Breast epithelium (tissue), 4 donors: ENCODE measurements around the gene CCDC38. TPM values are rescaled to one million over a fixed set of nuclear protein-coding genes. Genes with fewer than 3 reads are reported as not detected.

Experiments
- DNase-seq, 2 donors: peaks; one replicate each; pipeline ENCODE4 v3.0.0-alpha.2; 2019; ENCODE audit warnings: low spot score in 2 of 2
- H3K27ac ChIP-seq, 2 donors: fragments of 200-600 bp; sonication (generic) in 1 of 2; one replicate each; pipeline ENCODE4 v1.5.1; 2016 to 2019; ENCODE audit warnings: mild to moderate bottlenecking in 1 of 2
- H3K27me3 ChIP-seq, 2 donors: fragments of 200-600 bp; sonication (generic) in 1 of 2; one replicate each; pipeline versions ENCODE4 v1.5.1 to v1.6.0; 2017 to 2019; ENCODE audit warnings: control low read depth in 1 of 2, mild to moderate bottlenecking in 1 of 2
- H3K36me3 ChIP-seq: fragments of 200-600 bp; one replicate; pipeline ENCODE4 v1.5.1; 2019
- H3K4me1 ChIP-seq, 2 donors: fragments of 200-600 bp; sonication (generic); one replicate each; pipeline ENCODE4 v1.5.1; 2016 to 2019; ENCODE audit warnings: control low read depth in 1 of 2
- H3K4me3 ChIP-seq, 3 donors: fragments of 200-600 bp; sonication (generic); 1 replicate in 2 of 3; 2 replicates in 1 of 3; pipeline ENCODE4 v1.5.1; 2016 to 2019; ENCODE audit warnings: mild to moderate bottlenecking in 3 of 3, moderate library complexity in 2 of 3
- H3K9me3 ChIP-seq, 2 donors: fragments of 200-600 bp; sonication (generic) in 1 of 2; one replicate each; pipeline ENCODE4 v1.5.1; 2016 to 2019; ENCODE audit warnings: control low read depth in 1 of 2
- POLR2A ChIP-seq: fragments of 450-650 bp; IDR thresholded peaks from one replicate; pipeline ENCODE4 v1.6.1; 2016; ENCODE audit warnings: antibody characterized with exemption, mild to moderate bottlenecking, moderate library complexity
- POLR2AphosphoS5 ChIP-seq, 3 donors: sonication (generic); formaldehyde crosslinking; IDR thresholded peaks; one replicate each; pipeline ENCODE4 v1.6.1; 2017; ENCODE audit warnings: antibody characterized with exemption in 3 of 3
- intact Hi-C: fragments of 100-400 bp; cut with DNase I; formaldehyde crosslinking; loops from one replicate; pipeline ENCODE4 v1.15.1; 2023; ENCODE audit warnings: low total_unique reads
- total RNA-seq, 3 donors: library from RNA; depleted of rRNA; stranded (reverse); fragments of >200 nt; gene quantifications; one replicate each; pipeline ENCODE4 v1.1.0, GENCODE V29; 2016
- TF ChIP-seq, protein P1 (sequence below), 3 donors: fragments of 450-650 bp; IDR thresholded peaks; one replicate each; pipeline ENCODE4 v1.5.1; 2016 to 2017; ENCODE audit warnings: antibody characterized with exemption in 3 of 3, mild to moderate bottlenecking in 3 of 3, moderate library complexity in 3 of 3

Gene CCDC38
- total RNA-seq, 3 donors from 2014 or later = 0.73 TPM; not detected in 2

DNA sequence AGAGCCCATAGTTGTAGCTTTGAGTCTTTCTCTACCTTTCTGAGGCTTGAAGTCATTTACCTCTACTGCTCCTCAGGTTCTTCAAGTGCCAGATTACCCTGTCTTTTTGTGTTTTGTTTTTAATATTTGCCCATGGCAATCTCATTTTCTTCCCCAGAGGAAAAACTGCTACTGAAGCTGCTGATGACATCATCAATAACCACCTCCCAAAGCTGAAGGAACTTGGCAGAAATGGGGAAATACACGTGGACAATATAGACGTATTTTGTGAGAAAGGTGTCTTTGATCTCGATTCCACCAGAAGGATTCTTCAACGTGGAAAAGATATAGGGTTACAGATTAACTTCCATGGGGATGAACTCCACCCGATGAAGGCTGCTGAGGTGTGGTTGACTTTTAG lies 17.8 kb upstream of the CCDC38 start:
- TF ChIP-seq POLR2A (no peak), POLR2AphosphoS5 (IDR thresholded peaks at IDR 0.05) (no peak)
- TF ChIP-seq, protein P1, sequence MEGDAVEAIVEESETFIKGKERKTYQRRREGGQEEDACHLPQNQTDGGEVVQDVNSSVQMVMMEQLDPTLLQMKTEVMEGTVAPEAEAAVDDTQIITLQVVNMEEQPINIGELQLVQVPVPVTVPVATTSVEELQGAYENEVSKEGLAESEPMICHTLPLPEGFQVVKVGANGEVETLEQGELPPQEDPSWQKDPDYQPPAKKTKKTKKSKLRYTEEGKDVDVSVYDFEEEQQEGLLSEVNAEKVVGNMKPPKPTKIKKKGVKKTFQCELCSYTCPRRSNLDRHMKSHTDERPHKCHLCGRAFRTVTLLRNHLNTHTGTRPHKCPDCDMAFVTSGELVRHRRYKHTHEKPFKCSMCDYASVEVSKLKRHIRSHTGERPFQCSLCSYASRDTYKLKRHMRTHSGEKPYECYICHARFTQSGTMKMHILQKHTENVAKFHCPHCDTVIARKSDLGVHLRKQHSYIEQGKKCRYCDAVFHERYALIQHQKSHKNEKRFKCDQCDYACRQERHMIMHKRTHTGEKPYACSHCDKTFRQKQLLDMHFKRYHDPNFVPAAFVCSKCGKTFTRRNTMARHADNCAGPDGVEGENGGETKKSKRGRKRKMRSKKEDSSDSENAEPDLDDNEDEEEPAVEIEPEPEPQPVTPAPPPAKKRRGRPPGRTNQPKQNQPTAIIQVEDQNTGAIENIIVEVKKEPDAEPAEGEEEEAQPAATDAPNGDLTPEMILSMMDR (IDR thresholded peaks at IDR 0.05) = no peak
- H3K9me3 ChIP-seq = no peaks in the 10 kb centered on the region
- H3K36me3 ChIP-seq = no peaks in the 10 kb centered on the region
- DNase-seq = no peak
- no peak overlapping the region for H3K27ac ChIP-seq
- no peaks in the 10 kb centered on the region for H3K27me3 ChIP-seq
- intact Hi-C loops = no loop called here
- no peak overlapping the region for H3K4me3 ChIP-seq
- H3K4me1 ChIP-seq = no peaks in the 10 kb centered on the region

DNA sequence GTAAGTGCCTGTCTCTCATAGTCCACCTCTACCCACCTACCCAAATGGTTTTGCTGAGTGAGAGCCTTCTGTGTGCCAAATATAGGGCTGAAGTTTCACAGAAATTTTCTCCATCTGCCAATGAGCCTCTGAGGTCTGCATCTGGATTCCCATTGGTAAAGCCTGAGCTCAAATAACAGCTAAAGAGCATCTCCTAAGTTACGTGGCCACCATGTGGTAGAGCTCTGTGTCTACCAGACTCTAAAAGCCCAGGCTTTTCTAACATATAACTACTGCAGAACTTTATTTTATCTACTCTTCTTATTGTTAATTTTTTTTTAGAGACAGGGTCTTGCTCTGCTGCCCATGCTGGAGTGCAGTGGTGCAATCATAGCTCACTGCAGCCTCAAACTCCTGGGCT lies 16.7 kb upstream of the CCDC38 start:
- intact Hi-C loops = no loop called here
- Histone ChIP-seq H3K4me3 (no peak overlapping the region), H3K27ac (no peak overlapping the region), H3K36me3 (no peaks in the 10 kb centered on the region), H3K27me3 (no peaks in the 10 kb centered on the region), H3K4me1 (no peaks in the 10 kb centered on the region), H3K9me3 (no peaks in the 10 kb centered on the region)
- DNase-seq = no peak
- TF ChIP-seq POLR2A (no peak), POLR2AphosphoS5 (IDR thresholded peaks at IDR 0.05) (no peak)
- TF ChIP-seq, protein P1 (IDR thresholded peaks at IDR 0.05) = no peak

DNA sequence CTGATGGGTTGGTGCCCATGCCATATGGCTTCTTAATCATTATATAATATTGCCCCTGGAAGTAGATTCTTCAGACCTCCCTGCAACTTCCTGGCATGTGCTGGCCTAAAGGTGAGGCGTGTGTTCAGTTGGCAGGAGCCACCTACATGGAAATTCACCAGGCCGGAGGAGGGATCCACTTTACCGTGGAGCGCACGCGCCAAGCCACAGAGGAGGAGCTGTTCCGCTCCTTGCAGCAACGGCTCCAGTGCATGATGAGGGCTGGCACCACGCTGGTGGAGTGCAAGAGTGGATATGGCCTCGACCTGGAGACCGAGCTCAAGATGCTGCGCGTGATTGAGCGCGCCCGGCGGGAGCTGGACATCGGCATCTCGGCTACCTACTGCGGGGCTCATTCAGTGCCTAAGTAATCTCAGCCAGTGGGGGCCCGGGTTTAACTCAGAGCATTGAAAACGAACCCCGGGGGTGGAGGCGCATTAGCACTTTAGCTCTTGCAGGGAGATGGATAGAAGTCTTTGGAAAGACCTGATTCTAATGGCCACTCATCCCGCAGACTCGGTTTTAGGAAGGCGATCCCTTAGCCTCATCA lies 14.2 kb upstream of the CCDC38 start:
- no peaks in the 10 kb centered on the region for H3K4me1 ChIP-seq
- no peak overlapping the region for H3K4me3 ChIP-seq
- TF ChIP-seq POLR2A = no peak
- TF ChIP-seq, protein P1 (IDR thresholded peaks at IDR 0.05) = no peak
- no peak for TF ChIP-seq POLR2AphosphoS5 (IDR thresholded peaks at IDR 0.05)
- H3K27me3 ChIP-seq = no peaks in the 10 kb centered on the region
- intact Hi-C loops = no loop called here
- no peak for DNase-seq
- H3K9me3 ChIP-seq = no peaks in the 10 kb centered on the region
- no peaks in the 10 kb centered on the region for H3K36me3 ChIP-seq
- H3K27ac ChIP-seq = no peak overlapping the region

DNA sequence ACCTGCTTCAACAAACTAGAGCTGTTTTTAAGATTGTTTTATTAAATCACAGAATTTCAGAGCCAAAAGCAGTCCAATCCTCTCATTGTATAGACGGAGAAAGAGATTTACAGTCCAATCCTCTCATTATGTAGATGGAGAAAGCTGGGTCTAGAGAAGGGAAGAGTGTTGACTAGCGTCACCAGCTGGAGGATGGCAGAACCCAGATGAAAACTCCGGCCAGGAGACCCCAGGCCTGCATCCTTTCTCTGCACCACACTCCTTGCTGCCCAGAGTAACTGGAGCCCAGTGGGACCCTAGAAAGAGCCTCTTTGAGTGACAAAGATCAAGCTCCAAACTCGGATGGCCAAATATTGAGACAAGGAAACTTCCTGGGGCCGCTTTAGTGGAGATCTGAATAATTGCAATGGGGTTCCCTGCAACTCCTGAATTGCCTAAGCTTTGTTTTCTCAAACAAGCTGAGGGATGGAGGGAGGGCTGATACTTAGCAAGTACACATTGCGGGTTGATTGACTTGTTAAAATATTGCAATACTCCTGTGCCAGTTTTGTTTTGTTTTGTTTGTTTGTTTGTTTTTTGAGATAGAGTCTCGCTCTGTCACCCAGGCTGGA lies 13.2 kb upstream of the CCDC38 start:
- DNase-seq = no peak
- Histone ChIP-seq H3K27me3 (no peaks in the 10 kb centered on the region), H3K9me3 (no peaks in the 10 kb centered on the region), H3K36me3 (no peaks in the 10 kb centered on the region), H3K4me1 (no peaks in the 10 kb centered on the region), H3K27ac (no peak overlapping the region), H3K4me3 (no peak overlapping the region)
- TF ChIP-seq POLR2AphosphoS5 (IDR thresholded peaks at IDR 0.05) = no peak
- no peak for TF ChIP-seq POLR2A
- TF ChIP-seq, protein P1 (IDR thresholded peaks at IDR 0.05) = no peak
- intact Hi-C loops = no loop called here

DNA sequence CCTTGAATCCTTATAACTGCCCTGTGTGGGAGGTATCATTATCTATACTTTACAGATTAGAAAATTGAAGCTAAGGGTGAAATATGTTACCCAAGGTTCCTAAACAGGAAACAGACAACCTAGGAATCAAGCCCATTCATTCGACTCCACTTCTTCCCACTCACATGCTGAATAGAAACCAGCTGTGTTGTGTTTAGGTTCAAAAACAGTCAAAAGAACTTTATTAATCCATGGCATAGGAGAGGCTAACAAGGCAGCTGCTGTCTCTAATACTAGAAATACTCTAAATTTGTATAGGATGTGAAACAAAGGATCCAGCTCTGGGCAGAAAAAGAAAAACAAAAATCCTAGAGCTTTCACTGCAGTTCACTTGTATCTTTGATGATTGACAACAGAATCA lies 10.6 kb upstream of the CCDC38 start:
- intact Hi-C loops = no loop called here
- no peaks in the 10 kb centered on the region for H3K27me3 ChIP-seq
- no peak for DNase-seq
- H3K9me3 ChIP-seq = no peaks in the 10 kb centered on the region
- no peaks in the 10 kb centered on the region for H3K36me3 ChIP-seq
- H3K4me3 ChIP-seq = no peak overlapping the region
- H3K27ac ChIP-seq = no peak overlapping the region
- H3K4me1 ChIP-seq = no peaks in the 10 kb centered on the region
- no peak for TF ChIP-seq POLR2A
- TF ChIP-seq, protein P1 (IDR thresholded peaks at IDR 0.05) = no peak
- no peak for TF ChIP-seq POLR2AphosphoS5 (IDR thresholded peaks at IDR 0.05)
